A549 (cell line): Measurements from ENCODE around the gene MRPL40.

Experiments used
- CHD4 ChIP-seq: fragments of 200-600 bp; sonication (generic); IDR thresholded peaks from 2 replicates; pipeline ENCODE4 v1.6.1; 2016; ENCODE audit warnings: antibody characterized with exemption, mild to moderate bottlenecking, borderline replicate concordance
- JUNB ChIP-seq: fragments of >200 bp; sonication (Bioruptor Twin); formaldehyde crosslinking; IDR thresholded peaks from 2 replicates; pipeline ENCODE4 v1.6.1; 2016
- POLR2A ChIP-seq: IDR thresholded peaks from 2 replicates; pipeline ENCODE4 v1.6.1; 2012; ENCODE audit warnings: mild to moderate bottlenecking, low read length

GRCh38 chr22:19429950-19430889 is 2.1 kb upstream of the MRPL40 start:
- TF ChIP-seq POLR2A (no peak), JUNB (no peak), CHD4 (no peak)
